ENCODE measurements around the gene BRME1.
"Not testable (repeated sequence)": the region's sequence is repeated elsewhere in the genome, so short reads cannot be mapped to it uniquely, and the experiment has no call there.

Gene BRME1

DNA sequence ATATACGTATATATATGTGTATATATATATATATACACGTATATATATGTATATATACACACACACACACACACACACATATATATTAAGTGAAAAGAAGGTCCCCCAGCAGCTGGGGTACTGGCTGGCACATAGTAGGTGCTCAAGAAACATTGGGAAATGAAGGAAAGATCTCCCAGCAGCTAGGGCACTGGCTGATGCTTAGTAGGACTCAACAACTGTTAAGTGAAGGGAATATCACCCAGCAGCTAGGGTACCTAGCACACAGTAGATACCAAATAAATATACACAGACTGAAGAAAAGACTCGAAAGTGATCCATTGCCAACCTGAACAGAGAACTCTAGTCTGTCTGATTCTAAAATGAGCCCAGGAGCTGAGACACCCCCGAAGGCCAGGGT, 20.1 kb upstream of the BRME1 start:
- TF ChIP-seq, protein P1, sequence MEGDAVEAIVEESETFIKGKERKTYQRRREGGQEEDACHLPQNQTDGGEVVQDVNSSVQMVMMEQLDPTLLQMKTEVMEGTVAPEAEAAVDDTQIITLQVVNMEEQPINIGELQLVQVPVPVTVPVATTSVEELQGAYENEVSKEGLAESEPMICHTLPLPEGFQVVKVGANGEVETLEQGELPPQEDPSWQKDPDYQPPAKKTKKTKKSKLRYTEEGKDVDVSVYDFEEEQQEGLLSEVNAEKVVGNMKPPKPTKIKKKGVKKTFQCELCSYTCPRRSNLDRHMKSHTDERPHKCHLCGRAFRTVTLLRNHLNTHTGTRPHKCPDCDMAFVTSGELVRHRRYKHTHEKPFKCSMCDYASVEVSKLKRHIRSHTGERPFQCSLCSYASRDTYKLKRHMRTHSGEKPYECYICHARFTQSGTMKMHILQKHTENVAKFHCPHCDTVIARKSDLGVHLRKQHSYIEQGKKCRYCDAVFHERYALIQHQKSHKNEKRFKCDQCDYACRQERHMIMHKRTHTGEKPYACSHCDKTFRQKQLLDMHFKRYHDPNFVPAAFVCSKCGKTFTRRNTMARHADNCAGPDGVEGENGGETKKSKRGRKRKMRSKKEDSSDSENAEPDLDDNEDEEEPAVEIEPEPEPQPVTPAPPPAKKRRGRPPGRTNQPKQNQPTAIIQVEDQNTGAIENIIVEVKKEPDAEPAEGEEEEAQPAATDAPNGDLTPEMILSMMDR (IDR thresholded peaks at IDR 0.05; ENCODE audit: low read depth, low read length) = no peak
- no peak overlapping the region for H3K4me3 ChIP-seq (ENCODE audit: low read depth, low read length)

DNA sequence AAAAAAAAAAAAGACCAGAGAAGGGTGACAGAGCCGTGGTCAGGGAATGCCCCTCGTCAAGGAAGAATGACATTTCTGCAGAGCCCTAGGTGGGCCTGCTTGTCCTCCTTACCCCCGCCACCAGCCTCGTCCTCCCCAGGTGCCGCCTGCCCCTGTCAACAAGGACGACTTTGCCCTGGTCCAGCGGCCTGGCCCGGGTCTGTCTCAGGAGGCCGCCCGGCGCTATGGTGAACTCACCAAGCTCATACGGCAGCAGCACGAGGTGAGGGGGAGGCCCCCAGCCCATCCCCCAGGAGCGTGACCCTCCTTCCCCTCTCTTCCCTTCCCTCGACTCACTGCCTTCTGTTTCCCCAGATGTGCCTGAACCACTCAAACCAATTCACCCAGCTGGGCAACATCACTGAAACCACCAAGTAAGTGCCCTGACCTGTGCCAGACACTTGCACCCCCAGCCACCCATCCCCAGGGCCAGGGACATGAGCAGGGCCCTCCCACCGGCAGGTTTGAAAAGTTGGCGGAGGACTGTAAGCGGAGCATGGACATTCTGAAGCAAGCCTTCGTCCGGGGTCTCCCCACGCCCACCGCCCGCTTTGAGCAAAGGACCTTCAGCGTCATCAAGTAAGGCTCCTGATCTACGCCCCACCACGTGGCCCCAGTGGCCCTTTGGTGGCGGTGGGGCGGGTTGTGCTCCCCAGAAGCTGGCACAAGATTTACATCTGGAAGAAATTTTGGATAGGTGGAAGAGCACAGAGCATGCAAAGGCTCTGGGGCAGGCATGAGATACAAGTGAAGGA, 17.5 kb upstream of the BRME1 start:
- no peak overlapping the region for H3K4me3 ChIP-seq (ENCODE audit: low read depth, low read length)
- TF ChIP-seq, protein P1 (IDR thresholded peaks at IDR 0.05; ENCODE audit: low read depth, low read length) = no peak

DNA sequence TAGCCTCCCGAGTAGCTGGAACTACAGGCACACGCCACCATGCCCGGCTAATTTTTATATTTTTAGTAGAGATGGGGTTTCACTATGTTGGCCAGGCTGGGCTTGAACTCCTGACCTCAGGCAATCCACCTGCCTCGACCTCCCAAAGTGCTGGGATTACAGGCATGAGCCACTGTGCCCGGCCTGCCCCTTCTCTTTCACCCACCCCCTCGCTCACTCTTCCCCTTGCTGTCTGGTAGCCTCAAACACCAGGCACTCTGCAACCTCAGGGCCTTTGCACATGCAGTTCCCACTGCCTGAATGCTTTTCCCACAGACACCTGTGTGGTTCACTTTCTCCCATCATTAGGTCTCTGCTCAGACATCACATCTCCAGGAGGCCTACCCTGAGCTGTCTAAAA, 16.2 kb upstream of the BRME1 start:
- H3K4me3 ChIP-seq (ENCODE audit: low read depth, low read length) = not testable (repeated sequence)

DNA sequence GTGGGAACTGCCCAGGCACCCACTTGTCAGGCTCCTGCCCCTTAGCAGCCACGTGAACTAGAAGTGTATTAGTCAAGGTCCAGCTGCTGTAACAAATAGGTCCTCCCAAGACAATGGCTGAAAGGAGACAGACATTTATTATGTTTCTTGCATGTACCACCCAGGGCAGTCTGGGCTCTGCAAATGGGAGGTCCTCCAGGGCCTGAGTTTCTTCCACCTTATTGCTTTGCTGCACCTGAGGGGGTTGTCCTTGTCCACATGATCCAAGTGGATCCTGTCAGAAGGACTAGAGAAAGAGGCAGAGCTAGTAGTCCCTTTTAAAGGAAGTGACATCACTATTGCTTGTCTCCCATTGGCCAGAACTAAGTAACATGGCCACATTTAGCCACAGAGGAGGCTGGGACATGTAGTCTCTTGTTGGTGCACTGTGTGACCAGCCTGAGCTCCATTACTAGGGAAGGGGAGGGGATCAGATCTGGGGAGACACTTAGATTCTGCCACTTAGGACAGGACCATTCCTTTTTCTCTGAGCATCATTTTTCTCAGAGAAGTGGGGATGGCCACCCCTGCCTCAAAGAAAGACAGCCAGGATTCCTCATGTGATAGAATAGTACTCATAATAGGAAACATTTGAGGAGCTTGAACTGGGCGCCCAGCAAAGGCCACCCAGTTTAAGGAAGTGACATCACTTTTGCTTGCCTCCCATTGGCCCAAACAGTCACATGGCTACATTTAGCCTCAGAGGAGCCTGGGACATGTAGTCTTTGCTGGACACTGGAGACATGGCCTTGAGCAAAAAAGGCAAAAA, 15.2 kb upstream of the BRME1 start:
- TF ChIP-seq, protein P1 (IDR thresholded peaks at IDR 0.05; ENCODE audit: low read depth, low read length) = no peak
- no peak overlapping the region for H3K4me3 ChIP-seq (ENCODE audit: low read depth, low read length)

DNA sequence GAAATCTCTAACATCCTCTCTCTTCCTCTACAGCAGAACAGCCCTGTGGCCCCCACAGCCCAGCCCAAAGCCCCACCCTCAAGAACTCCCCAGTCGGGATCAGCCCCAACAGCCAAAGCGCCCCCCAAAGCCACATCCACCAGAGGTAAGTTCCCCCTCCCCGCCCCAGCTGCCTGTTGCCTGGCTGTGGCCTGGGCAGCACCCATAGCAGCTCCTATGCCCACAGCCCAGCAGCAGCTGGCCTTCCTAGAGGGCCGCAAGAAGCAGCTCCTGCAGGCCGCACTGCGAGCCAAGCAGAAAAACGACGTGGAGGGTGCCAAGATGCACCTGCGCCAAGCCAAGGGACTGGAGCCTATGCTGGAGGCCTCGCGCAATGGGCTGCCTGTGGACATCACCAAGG, 14.6 kb upstream of the BRME1 start:
- H3K4me3 ChIP-seq (ENCODE audit: low read depth, low read length) = no peak overlapping the region
- TF ChIP-seq, protein P1 (IDR thresholded peaks at IDR 0.05; ENCODE audit: low read depth, low read length) = no peak

DNA sequence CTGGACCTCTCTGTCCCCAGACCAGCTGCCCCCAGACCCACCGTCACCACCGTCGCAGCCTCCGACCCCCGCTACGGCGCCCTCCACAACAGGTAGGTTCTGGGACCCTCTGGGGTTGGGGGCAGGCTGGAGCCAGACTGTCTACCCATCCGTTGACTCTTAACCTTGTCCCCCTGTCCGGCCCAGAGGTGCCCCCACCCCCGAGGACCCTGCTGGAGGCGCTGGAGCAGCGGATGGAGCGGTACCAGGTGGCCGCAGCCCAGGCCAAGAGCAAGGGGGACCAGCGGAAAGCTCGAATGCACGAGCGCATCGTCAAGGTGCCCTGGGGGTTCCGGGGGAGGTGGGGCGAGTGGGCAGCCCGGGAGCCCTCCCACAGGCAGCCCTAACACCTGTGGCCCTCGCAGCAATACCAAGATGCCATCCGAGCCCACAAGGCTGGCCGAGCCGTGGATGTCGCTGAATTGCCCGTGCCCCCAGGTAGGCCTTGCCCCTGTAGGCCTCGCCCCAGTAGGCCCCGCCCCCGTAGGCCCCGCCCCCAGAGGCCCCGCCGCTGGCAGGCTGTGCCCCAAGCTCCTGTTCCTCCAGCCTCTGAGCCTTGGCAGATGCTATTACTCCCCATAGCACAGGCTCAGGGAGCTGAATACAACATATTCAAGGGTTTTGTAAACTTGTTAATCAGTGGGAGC, 13.0 kb upstream of the BRME1 start:
- TF ChIP-seq, protein P1 (IDR thresholded peaks at IDR 0.05; ENCODE audit: low read depth, low read length) = no peak
- no peak overlapping the region for H3K4me3 ChIP-seq (ENCODE audit: low read depth, low read length)

DNA sequence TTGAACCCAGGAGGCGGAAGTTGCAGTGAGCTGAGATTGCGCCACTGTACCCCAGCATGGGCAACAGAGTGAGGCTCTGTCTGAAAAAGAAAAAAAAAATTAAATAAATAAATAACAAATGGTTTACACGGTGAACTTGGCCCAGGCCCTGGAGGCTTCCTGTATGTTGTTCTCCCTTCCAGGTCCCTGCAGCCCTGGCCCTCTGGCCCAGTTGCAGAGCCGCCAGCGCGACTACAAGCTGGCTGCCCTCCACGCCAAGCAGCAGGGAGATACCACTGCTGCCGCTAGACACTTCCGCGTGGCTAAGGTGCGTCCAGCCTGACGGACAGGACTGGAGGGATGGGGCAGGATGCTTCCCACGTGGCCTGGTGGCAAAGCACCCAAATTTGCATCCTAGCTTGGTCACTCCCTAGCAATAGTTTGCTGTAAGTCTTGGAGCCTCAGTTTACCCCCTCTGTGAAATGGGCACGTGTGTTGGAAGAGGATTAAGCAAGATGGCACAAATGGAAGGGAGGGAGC, 12.0 kb upstream of the BRME1 start:
- H3K4me3 ChIP-seq (ENCODE audit: low read depth, low read length) = no peak overlapping the region
- TF ChIP-seq, protein P1 (IDR thresholded peaks at IDR 0.05; ENCODE audit: low read depth, low read length) = no peak
